Gastroesophageal sphincter (tissue), 3 donors: ENCODE data around the gene RAF1.

Experiments
- CTCF ChIP-seq, 4 experiments: fragments of 200-600 bp in 2 of 4; fragments of 450-650 bp in 2 of 4; sonication (generic) in 1 of 4; IDR thresholded peaks; one replicate each; pipeline ENCODE4 v1.5.1; 2017 to 2019; ENCODE audit warnings: antibody characterized with exemption in 4 of 4, mild to moderate bottlenecking in 2 of 4, moderate library complexity in 2 of 4
- POLR2A ChIP-seq, 2 donors: fragments of 450-650 bp; IDR thresholded peaks; one replicate each; pipeline ENCODE4 v1.6.1; 2017; ENCODE audit warnings: antibody characterized with exemption in 2 of 2, mild to moderate bottlenecking in 2 of 2, moderate library complexity in 1 of 2
- POLR2AphosphoS5 ChIP-seq: sonication (generic); formaldehyde crosslinking; IDR thresholded peaks from one replicate; pipeline ENCODE4 v1.6.1; 2017; ENCODE audit warnings: antibody characterized with exemption

GRCh38 chr3:12579905-12580304 lies 84.0 kb downstream of the RAF1 start:
- TF ChIP-seq CTCF (IDR thresholded peaks at IDR 0.05), result no peak
- no peak for TF ChIP-seq POLR2A (IDR thresholded peaks at IDR 0.05)
- TF ChIP-seq POLR2AphosphoS5, result no peak
